ENCODE measurements around the gene ARVCF.

DNA sequence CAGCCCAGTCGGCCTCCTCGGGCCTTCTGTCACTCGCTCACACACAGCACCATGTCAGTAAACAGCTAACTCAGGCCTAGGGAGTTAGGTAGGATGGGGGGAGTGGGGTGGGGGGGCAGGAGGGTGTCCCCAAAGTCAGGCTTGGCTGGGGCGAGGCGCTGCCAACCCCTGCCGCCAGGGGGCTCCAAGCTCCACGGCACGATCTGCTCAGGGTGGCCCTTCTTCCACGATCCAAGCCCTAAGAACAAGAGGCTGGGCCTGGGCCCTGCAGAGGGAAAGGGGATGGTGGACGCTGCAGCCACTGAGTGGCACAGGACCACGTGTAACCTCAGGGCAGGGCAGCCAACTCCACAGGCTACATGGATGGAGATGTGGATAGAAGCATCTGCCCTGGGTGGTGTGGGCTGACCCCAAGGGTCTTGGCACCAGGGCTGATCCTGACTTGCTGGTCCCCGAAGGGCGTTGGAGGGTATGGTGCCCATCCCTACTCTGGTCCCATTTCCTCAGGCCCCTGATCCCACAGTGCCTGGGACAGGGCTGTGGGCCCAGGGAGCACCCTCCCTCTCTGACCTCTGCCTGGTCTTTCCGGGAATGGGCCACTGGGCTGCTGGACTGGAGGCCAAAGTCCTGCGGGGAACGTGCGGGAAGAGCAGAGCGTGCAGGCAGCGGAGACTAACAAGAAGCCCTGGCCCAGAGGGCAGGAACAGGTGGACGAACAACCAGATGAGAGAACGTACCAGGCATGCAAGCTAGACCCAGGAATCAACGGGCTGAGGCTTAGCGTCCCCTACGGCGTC, 45.9 kb downstream of the ARVCF start:
- no peak for TF ChIP-seq POLR2A (IDR thresholded peaks at IDR 0.05)
- no peak for TF ChIP-seq POLR2AphosphoS5 (IDR thresholded peaks at IDR 0.05)
- peak; percentile 69 to 86 (median 69) for TF ChIP-seq CTCF (IDR thresholded peaks at IDR 0.05)
